ENCODE data around the gene AQP6.
A peak's percentile ranks its signal among the peaks of the same experiment; 100 is the strongest.

The AQP6 gene

GRCh38 chr12:49957570-49957967, 15.2 kb upstream of the AQP6 start:
- DNase-seq = no peak

- peak in 1 of 2 experiments; percentile 16 for DNase-seq
Observed at GRCh38 chr12:49959685-49960473, 12.9 kb upstream of the AQP6 start.

- no peak for DNase-seq
Observed at GRCh38 chr12:49960474-49961110, 12.2 kb upstream of the AQP6 start.

GRCh38 chr12:49961111-49961922, 11.4 kb upstream of the AQP6 start, which contains the start of gene AQP5:
Gene AQP5, plus strand, starts transcription at chr12:49961872. Its CDS starts 146 bp downstream, at chr12:49962018.
- DNase-seq = no peak

GRCh38 chr12:49961993-49962764, 10.6 kb upstream of the AQP6 start:
- no peak for DNase-seq

- DNase-seq = peak in 1 of 2 experiments; percentile 52
Observed at GRCh38 chr12:49962861-49963765, 9.6 kb upstream of the AQP6 start.

- no peak for DNase-seq
Observed at GRCh38 chr12:49963976-49964815, 8.6 kb upstream of the AQP6 start.

GRCh38 chr12:49964849-49965624, 7.7 kb upstream of the AQP6 start:
- no peak for DNase-seq

- no peak for DNase-seq
Observed at GRCh38 chr12:49965836-49966235, 6.9 kb upstream of the AQP6 start.

GRCh38 chr12:49966511-49967041, 6.2 kb upstream of the AQP6 start:
- DNase-seq = no peak

GRCh38 chr12:49967042-49967776, 5.5 kb upstream of the AQP6 start:
- peak; percentile 68 to 75 for DNase-seq

- DNase-seq = no peak
Observed at GRCh38 chr12:49967777-49968250, 4.9 kb upstream of the AQP6 start.

GRCh38 chr12:49968471-49968870, 4.3 kb upstream of the AQP6 start:
- no peak for DNase-seq

GRCh38 chr12:49969027-49969426, 3.7 kb upstream of the AQP6 start:
- no peak for DNase-seq

- no peak for DNase-seq
Observed at GRCh38 chr12:49969651-49970429, 2.9 kb upstream of the AQP6 start.

- DNase-seq = no peak
Observed at GRCh38 chr12:49970658-49971057, 2.1 kb upstream of the AQP6 start.

GRCh38 chr12:49971141-49971540, 1.6 kb upstream of the AQP6 start:
- no peak for DNase-seq

GRCh38 chr12:49972129-49972528, 618 bp upstream of the AQP6 start:
- no peak for DNase-seq

Measured in SHP77 (cell line).